OCI-LY3 (cell line): Measurements from ENCODE around the gene BABAM2.

Experiments used
- H2AFZ ChIP-seq: fragments of 200-600, 300-600 bp; shearing (Covaris generic); 2 replicates; pipeline ENCODE4 v1.6.0; 2014; ENCODE audit warnings: antibody characterized with exemption, low read depth, low read length
- H3K27ac ChIP-seq: fragments of 200-600, 300-600 bp; sonication (generic); 2 replicates; pipeline ENCODE4 v1.5.1; 2014; ENCODE audit warnings: mild to moderate bottlenecking, low read length, moderate library complexity, mixed read lengths
- H3K27me3 ChIP-seq: fragments of 200-600, 300-600 bp; sonication (generic); 2 replicates; pipeline ENCODE4 v1.6.1; 2014; ENCODE audit warnings: low read depth, low read length, mixed read lengths
- H3K36me3 ChIP-seq: fragments of 200-600, 300-600 bp; sonication (generic); replicated peaks from 2 replicates; pipeline ENCODE3; 2014; ENCODE audit warnings: low read depth, low read length, mixed read lengths
- H3K4me1 ChIP-seq: fragments of 300-600, 200-600 bp; sonication (generic); 2 replicates; pipeline ENCODE4 v1.6.1; 2014; ENCODE audit warnings: low read length, mixed read lengths
- H3K4me2 ChIP-seq: fragments of 200-600, 300-600 bp; sonication (generic); 2 replicates; pipeline ENCODE4 v1.6.1; 2014; ENCODE audit warnings: low read length, mixed read lengths
- H3K4me3 ChIP-seq: fragments of 300-600, 200-600 bp; sonication (generic); 2 replicates; pipeline ENCODE4 v1.5.1; 2014; ENCODE audit warnings: antibody characterized with exemption, mild to moderate bottlenecking, low read length, moderate library complexity
- H3K79me2 ChIP-seq: fragments of 300-600, 200-600 bp; shearing (Covaris generic); 2 replicates; pipeline ENCODE4 v1.6.1; 2014; ENCODE audit warnings: mild to moderate bottlenecking, low read length, mixed read lengths
- H3K9ac ChIP-seq: fragments of 300-600, 200-600 bp; shearing (Covaris generic); 2 replicates; pipeline ENCODE4 v1.6.0; 2014; ENCODE audit warnings: mild to moderate bottlenecking, low read length, moderate library complexity
- H3K9me3 ChIP-seq: fragments of 200-600, 300-600 bp; shearing (Covaris generic); 2 replicates; pipeline ENCODE4 v1.6.1; 2014; ENCODE audit warnings: low read length, mixed read lengths; ENCODE audit not compliant: insufficient read depth
- H4K20me1 ChIP-seq: fragments of 200-600, 300-600 bp; sonication (generic); 2 replicates; pipeline ENCODE4 v1.6.1; 2016; ENCODE audit warnings: low read length, mixed read lengths; ENCODE audit not compliant: insufficient read depth
- CTCF ChIP-seq: fragments of 200-600, 300-600 bp; sonication (generic); IDR thresholded peaks from 2 replicates; pipeline ENCODE4 v1.5.1; 2014; ENCODE audit warnings: antibody characterized with exemption, low read length, low read depth
- EZH2phosphoT487 ChIP-seq: fragments of 200-600 bp; shearing (Covaris generic); IDR thresholded peaks from 2 replicates; pipeline ENCODE4 v1.6.1; 2018; ENCODE audit warnings: antibody characterized with exemption, mixed run types, low read depth

Gene BABAM2

DNA sequence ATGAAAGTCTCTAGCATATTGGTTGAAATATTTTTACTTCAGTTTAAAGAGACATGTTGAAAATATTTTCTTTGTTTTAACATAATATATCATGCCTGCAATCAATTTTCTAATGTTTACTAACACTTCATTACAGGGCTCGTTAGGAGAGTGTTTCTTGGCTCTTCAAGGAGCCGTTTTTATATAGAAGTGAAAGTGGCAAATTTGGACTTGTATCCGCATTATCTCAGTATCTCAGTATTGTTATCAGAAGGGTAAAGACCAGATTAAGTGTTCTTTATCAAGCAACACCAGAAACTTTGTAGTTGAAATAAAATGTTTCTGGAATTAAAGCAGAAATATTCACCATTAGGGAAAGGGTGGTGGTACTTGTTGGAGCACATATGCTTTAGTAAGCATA, 97.8 kb downstream of the BABAM2 start:
- no peaks in the 10 kb centered on the region for H3K4me1 ChIP-seq
- no peaks in the 10 kb centered on the region for H3K27me3 ChIP-seq
- H3K36me3 ChIP-seq = no peaks in the 10 kb centered on the region
- no peak overlapping the region for H3K4me3 ChIP-seq
- H4K20me1 ChIP-seq = no peaks in the 10 kb centered on the region
- TF ChIP-seq CTCF (no peak), EZH2phosphoT487 (no peak)
- H3K79me2 ChIP-seq = no peaks in the 10 kb centered on the region
- H3K27ac ChIP-seq = no peak overlapping the region
- no peaks in the 10 kb centered on the region for H3K9me3 ChIP-seq
- H3K4me2 ChIP-seq = no peak overlapping the region
- no peak overlapping the region for H2AFZ ChIP-seq
- no peak overlapping the region for H3K9ac ChIP-seq

DNA sequence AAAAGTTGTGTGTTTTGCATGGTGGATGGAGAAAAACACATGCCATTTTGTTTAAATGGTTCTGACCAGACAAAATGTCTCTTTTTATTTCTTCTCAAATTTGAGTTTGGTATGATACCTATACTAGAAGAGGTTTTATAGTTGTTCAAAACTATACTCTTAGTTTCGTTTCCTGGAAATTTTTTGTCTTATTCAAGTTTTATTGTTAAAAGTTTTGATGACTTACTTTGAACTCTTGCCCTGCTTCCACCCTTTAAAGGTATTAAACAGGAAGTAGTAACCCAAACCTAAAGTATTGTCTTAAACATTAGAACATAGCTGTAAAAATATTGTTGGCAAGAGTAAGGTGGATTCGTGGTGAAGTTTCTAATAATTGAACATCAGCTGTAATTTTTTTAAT, 98.2 kb downstream of the BABAM2 start:
- H4K20me1 ChIP-seq = no peaks in the 10 kb centered on the region
- H3K4me3 ChIP-seq = no peak overlapping the region
- H3K4me2 ChIP-seq = no peak overlapping the region
- H3K9ac ChIP-seq = no peak overlapping the region
- no peaks in the 10 kb centered on the region for H3K79me2 ChIP-seq
- H2AFZ ChIP-seq = no peak overlapping the region
- H3K27ac ChIP-seq = no peak overlapping the region
- no peaks in the 10 kb centered on the region for H3K27me3 ChIP-seq
- H3K4me1 ChIP-seq = no peaks in the 10 kb centered on the region
- no peaks in the 10 kb centered on the region for H3K36me3 ChIP-seq
- H3K9me3 ChIP-seq = no peaks in the 10 kb centered on the region
- TF ChIP-seq CTCF = no peak
- no peak for TF ChIP-seq EZH2phosphoT487

- Histone ChIP-seq H3K4me1 (no peaks in the 10 kb centered on the region), H3K4me2 (no peak overlapping the region), H4K20me1 (no peaks in the 10 kb centered on the region)
Observed at GRCh38 chr2:27989149-27989548, 98.6 kb downstream of the BABAM2 start.

GRCh38 chr2:27990030-27990590, 99.6 kb downstream of the BABAM2 start:
- Histone ChIP-seq H3K4me3 (no peak overlapping the region), H3K27me3 (no peaks in the 10 kb centered on the region), H3K4me1 (no peaks in the 10 kb centered on the region), H3K79me2 (no peaks in the 10 kb centered on the region), H2AFZ (no peak overlapping the region), H3K4me2 (no peak overlapping the region), H3K36me3 (no peaks in the 10 kb centered on the region), H3K9ac (no peak overlapping the region), H3K9me3 (no peaks in the 10 kb centered on the region), H4K20me1 (no peaks in the 10 kb centered on the region), H3K27ac (no peak overlapping the region)
- TF ChIP-seq CTCF (no peak), EZH2phosphoT487 (no peak)

More at GRCh38 chr2:27989149-27989548, 98.6 kb downstream of the BABAM2 start:
- Histone ChIP-seq H3K9ac (no peak overlapping the region), H3K27me3 (no peaks in the 10 kb centered on the region), H3K36me3 (no peaks in the 10 kb centered on the region), H3K27ac (no peak overlapping the region), H3K79me2 (no peaks in the 10 kb centered on the region), H2AFZ (no peak overlapping the region), H3K4me3 (no peak overlapping the region), H3K9me3 (no peaks in the 10 kb centered on the region)
- no peak for TF ChIP-seq EZH2phosphoT487
- TF ChIP-seq CTCF = no peak
